B cell (primary cell): Measurements from ENCODE around the gene MAPKAP1. TPM values are rescaled to one million over a fixed set of nuclear protein-coding genes. Genes with fewer than 3 reads are reported as not detected.

ENCODE experiments used
- ATAC-seq: fragments of 200-7000 bp; cut with Tn5 transposase; one replicate; pipeline ENCODE4 v1.10.0; 2021; ENCODE audit warnings: low read depth, mild to moderate bottlenecking, moderate number of reproducible peaks, moderate library complexity
- CTCF ChIA-PET: fragments of 350-600 bp; sonication (Branson Sonifier 250); formaldehyde crosslinking; loops from one replicate; lab custom pipeline; 2021; ENCODE audit warnings: antibody characterized with exemption, inconsistent platforms; lab: Charles Lee
- POLR2A ChIA-PET: fragments of 350-600 bp; sonication (Branson Sonifier 250); formaldehyde crosslinking; loops from one replicate; lab custom pipeline; 2021; ENCODE audit warnings: antibody characterized with exemption; lab: Charles Lee
- DNase-seq: peaks from one replicate; pipeline ENCODE4 v3.0.0; 2013
- H2AFZ ChIP-seq: 2 replicates; pipeline ENCODE4 v1.6.1; 2012; ENCODE audit warnings: mild to moderate bottlenecking, low read depth, low read length; ENCODE audit not compliant: insufficient read depth, poor library complexity, severe bottlenecking
- H3K27ac ChIP-seq, 2 donors: 1 replicate in 1 of 2; 2 replicates in 1 of 2; pipeline ENCODE4 v1.5.1; 2012 to 2013; ENCODE audit warnings: low read length in 2 of 2, mild to moderate bottlenecking in 2 of 2, moderate library complexity in 1 of 2
- H3K27me3 ChIP-seq, 4 experiments: fragments of 200-600 bp in 1 of 4; sonication (generic) in 1 of 4; replicated peaks in 1 of 4; 1 replicate in 2 of 4; 2 replicates in 2 of 4; pipeline versions ENCODE4 v1.6.1 to v1.7.0; 2013 to 2016; ENCODE audit warnings: low read length in 3 of 4, mild to moderate bottlenecking in 2 of 4, mixed read lengths in 1 of 4, moderate library complexity in 1 of 4; ENCODE audit not compliant: insufficient read depth in 4 of 4, control insufficient read depth in 3 of 4; ENCODE audit errors: control extremely low read depth in 1 of 4
- H3K36me3 ChIP-seq, 2 experiments: replicated peaks in 1 of 2; 1 replicate in 1 of 2; 2 replicates in 1 of 2; pipeline versions ENCODE4 v1.6.1 to v1.7.1; 2013; ENCODE audit warnings: low read length in 1 of 2; ENCODE audit not compliant: insufficient read depth in 2 of 2, control insufficient read depth in 1 of 2; ENCODE audit errors: control extremely low read depth in 1 of 2, extremely low read depth in 1 of 2
- H3K4me1 ChIP-seq, 2 donors: fragments of 200-600 bp in 1 of 2; sonication (generic) in 1 of 2; 1 replicate in 1 of 2; 2 replicates in 1 of 2; pipeline versions ENCODE4 v1.5.1 to v1.6.1; 2013 to 2017; ENCODE audit warnings: low read length in 2 of 2; ENCODE audit not compliant: control insufficient read depth in 2 of 2, insufficient read depth in 2 of 2
- H3K4me2 ChIP-seq: replicated peaks from 2 replicates; pipeline ENCODE3; 2012; ENCODE audit warnings: mild to moderate bottlenecking, low read depth, low read length; ENCODE audit not compliant: poor library complexity, severe bottlenecking
- H3K4me3 ChIP-seq, 5 experiments: fragments of 200-600 bp in 1 of 5; sonication (generic) in 1 of 5; 1 replicate in 3 of 5; 2 replicates in 2 of 5; pipeline versions ENCODE4 v1.5.1 to v1.7.0; 2011 to 2016; ENCODE audit warnings: low read length in 4 of 5, mild to moderate bottlenecking in 4 of 5, low read depth in 2 of 5, control low read depth in 1 of 5, moderate library complexity in 1 of 5; ENCODE audit not compliant: insufficient read depth in 1 of 5; ENCODE audit errors: control extremely low read depth in 1 of 5, extremely low read depth in 1 of 5
- H3K79me2 ChIP-seq: fragments of 200-600 bp; sonication (generic); one replicate; pipeline ENCODE4 v1.6.0; 2016; ENCODE audit warnings: low read length; ENCODE audit not compliant: control insufficient read depth, insufficient read depth
- H3K9ac ChIP-seq: fragments of 200-600 bp; sonication (generic); 2 replicates; pipeline ENCODE4 v1.6.1; 2017; ENCODE audit warnings: mild to moderate bottlenecking, low read length, moderate library complexity
- H3K9me3 ChIP-seq, 3 donors: one replicate each; pipeline versions ENCODE4 v1.6.1 to v1.7.1; 2013; ENCODE audit warnings: low read length in 2 of 3; ENCODE audit not compliant: control insufficient read depth in 2 of 3, insufficient read depth in 1 of 3; ENCODE audit errors: control extremely low read depth in 1 of 3
- H4K20me1 ChIP-seq: 2 replicates; pipeline ENCODE4 v1.6.0; 2012; ENCODE audit warnings: mild to moderate bottlenecking, low read length; ENCODE audit not compliant: insufficient read depth, control insufficient read depth, poor library complexity, severe bottlenecking
- H3K27ac Mint-ChIP-seq: one replicate; pipeline ENCODE4 v1.8.0; 2021; ENCODE audit warnings: mixed read lengths
- H3K27me3 Mint-ChIP-seq: one replicate; pipeline ENCODE4 v1.8.0; 2021; ENCODE audit warnings: mixed read lengths
- H3K4me1 Mint-ChIP-seq: one replicate; pipeline ENCODE4 v1.8.0; 2021; ENCODE audit warnings: mixed read lengths
- H3K4me3 Mint-ChIP-seq: one replicate; pipeline ENCODE4 v1.8.0; 2021; ENCODE audit warnings: mixed read lengths
- H3K9me3 Mint-ChIP-seq: one replicate; pipeline ENCODE4 v1.8.0; 2022; ENCODE audit warnings: mixed read lengths; ENCODE audit not compliant: insufficient read depth
- CTCF ChIP-seq: fragments of 200-600 bp; IDR thresholded peaks from one replicate; pipeline ENCODE4 v1.8.0; 2022; ENCODE audit warnings: antibody characterized with exemption, mild to moderate bottlenecking
- EZH2 ChIP-seq: IDR thresholded peaks from 2 replicates; pipeline ENCODE4 v1.6.1; 2012; ENCODE audit warnings: borderline replicate concordance, low read depth, mild to moderate bottlenecking, moderate library complexity, low read length; ENCODE audit not compliant: insufficient read depth, poor library complexity, severe bottlenecking
- WGBS: methylation state at CpG from one replicate; pipeline ENCODE4 v1.1.5; 2013; ENCODE audit warnings: missing lambda C conversion rate; ENCODE audit not compliant: insufficient coverage; 5-methylcytosine and 5-hydroxymethylcytosine counted together
- intact Hi-C: fragments of 100-400 bp; cut with micrococcal nuclease; formaldehyde crosslinking; loops from one replicate; pipeline ENCODE4 v1.10.0; 2022
- polyA plus RNA-seq: library from polyadenylated mRNA; depleted of rRNA; stranded (reverse); fragments of >200 nt; gene quantifications from 2 replicates; pipeline ENCODE4 v1.2.3, GENCODE V29; 2012
- total RNA-seq, 2 donors: library from RNA; stranded (reverse); fragments of 120-200 nt in 1 of 2; gene quantifications; 1 replicate in 1 of 2; 2 replicates in 1 of 2; pipeline versions ENCODE4 v1.2.3 to v1.2.4, GENCODE V29; 2013 to 2022

MAPKAP1 gene
- total and polyA plus RNA-seq, 2 donors (not counting 1 experiment from before 2014, with no cell fraction given): 51.6 to 62.4 TPM

- Histone ChIP-seq H3K4me2 (peak overlapping the region; percentile 71), H3K27me3 (no peaks in the 10 kb centered on the region), H3K4me1 (peaks cover 69 to 73% of the 10 kb centered on the region in 2 donors), H4K20me1 (no peaks in the 10 kb centered on the region), H3K79me2 (peaks cover 76% of the 10 kb centered on the region), H3K36me3 (no peaks in the 10 kb centered on the region), H3K9ac (peak overlapping the region; percentile 53), H2AFZ (peak overlapping the region; percentile 58), H3K9me3 (no peaks in the 10 kb centered on the region), H3K27ac (peak overlapping the region; percentile 80 to 95), H3K4me3 (peak overlapping the region; percentile 18 to 66 (median 46))
- ChIA-PET CTCF (interaction anchor here (0.7 to 1.4 kb wide), 6 partner anchors 10 to 99 kb away, joined by 3 to 8 read pairs (median 4); no protein-coding TSS in a partner anchor), POLR2A (no interaction called here)
- whole genome bisulfite sequencing: 0% methylated on average over 3 of the region's 6 CpGs
- peak; percentile 65 for DNase-seq
- TF ChIP-seq CTCF (no peak), EZH2 (no peak)
- Mint-ChIP-seq H3K4me3 (peak overlapping the region; percentile 86), H3K9me3 (no peaks in the 10 kb centered on the region), H3K4me1 (peaks cover 80% of the 10 kb centered on the region), H3K27ac (peak overlapping the region; percentile 92), H3K27me3 (no peaks in the 10 kb centered on the region)
- peak; percentile 22 for ATAC-seq
- intact Hi-C loops: loop anchor here (1.0 to 5.0 kb wide), 3 partner anchors 14 to 199 kb away; no protein-coding TSS in a partner anchor
Measured at GRCh38 chr9:125646621-125647100, 60.3 kb downstream of the MAPKAP1 start.

- POLR2A ChIA-PET: no interaction called here
- Histone ChIP-seq H3K4me2 (peak overlapping the region; percentile 71), H2AFZ (peak overlapping the region; percentile 58), H3K36me3 (no peaks in the 10 kb centered on the region), H3K9me3 (no peaks in the 10 kb centered on the region), H3K9ac (peak overlapping the region; percentile 53), H3K4me1 (peaks cover 64 to 69% of the 10 kb centered on the region in 2 donors), H3K4me3 (peak overlapping the region in 4 of 5 experiments; percentile 18 to 66 (median 44)), H3K79me2 (peaks cover 76% of the 10 kb centered on the region), H3K27me3 (no peaks in the 10 kb centered on the region), H3K27ac (peak overlapping the region; percentile 80 to 95), H4K20me1 (no peaks in the 10 kb centered on the region)
- ATAC-seq: no peak
- H3K27me3 Mint-ChIP-seq: no peaks in the 10 kb centered on the region
- peaks cover 77% of the 10 kb centered on the region for H3K4me1 Mint-ChIP-seq
- WGBS: no CpG with 5 or more reads among the region's 1 CpG
- CTCF ChIA-PET: interaction anchor here (0.7 to 1.4 kb wide), 6 partner anchors 14 to 1114 kb away, joined by 3 to 8 read pairs (median 4); no protein-coding TSS in a partner anchor
- no peak for DNase-seq
- TF ChIP-seq CTCF (no peak), EZH2 (no peak)
- peak overlapping the region; percentile 92 for H3K27ac Mint-ChIP-seq
- H3K4me3 Mint-ChIP-seq: peak overlapping the region; percentile 86
- intact Hi-C loops: loop anchor here (1.0 to 5.0 kb wide), 3 partner anchors 14 to 199 kb away; no protein-coding TSS in a partner anchor
- H3K9me3 Mint-ChIP-seq: no peaks in the 10 kb centered on the region
Measured at GRCh38 chr9:125646217-125646616, 60.8 kb downstream of the MAPKAP1 start.
